ENCODE results near the gene FAM210B. TPM values are rescaled to one million over a fixed set of nuclear protein-coding genes. Genes with fewer than 3 reads are reported as not detected.

The FAM210B gene
- total RNA-seq, 1 donor from 2014 or later: 6.9 TPM

GRCh38 chr20:56348305-56348693 is 10.5 kb upstream of the FAM210B start:
- Mint-ChIP-seq H3K36me3 (ENCODE audit: low read depth) (no peaks in the 10 kb centered on the region), H3K27ac (no peak overlapping the region), H3K4me1 (ENCODE audit: low read depth) (no peaks in the 10 kb centered on the region), H3K9me3 (no peaks in the 10 kb centered on the region), H3K27me3 (ENCODE audit: insufficient read depth) (peaks cover 34% of the 10 kb centered on the region), H3K4me3 (no peak overlapping the region)
- intact Hi-C loops (cut with micrococcal nuclease): no loop called here
- DNase-seq (ENCODE audit: low spot score): no peak

- no peaks in the 10 kb centered on the region for H3K4me1 Mint-ChIP-seq (ENCODE audit: low read depth)
- H3K4me3 Mint-ChIP-seq: no peak overlapping the region
- no peak for DNase-seq (ENCODE audit: low spot score)
- H3K36me3 Mint-ChIP-seq (ENCODE audit: low read depth): no peaks in the 10 kb centered on the region
- peaks cover 32% of the 10 kb centered on the region for H3K27me3 Mint-ChIP-seq (ENCODE audit: insufficient read depth)
- no peaks in the 10 kb centered on the region for H3K9me3 Mint-ChIP-seq
- intact Hi-C loops (cut with micrococcal nuclease): no loop called here
- no peak overlapping the region for H3K27ac Mint-ChIP-seq
These were observed 10.0 kb upstream of the FAM210B start for GRCh38 chr20:56348746-56349145.

DNA sequence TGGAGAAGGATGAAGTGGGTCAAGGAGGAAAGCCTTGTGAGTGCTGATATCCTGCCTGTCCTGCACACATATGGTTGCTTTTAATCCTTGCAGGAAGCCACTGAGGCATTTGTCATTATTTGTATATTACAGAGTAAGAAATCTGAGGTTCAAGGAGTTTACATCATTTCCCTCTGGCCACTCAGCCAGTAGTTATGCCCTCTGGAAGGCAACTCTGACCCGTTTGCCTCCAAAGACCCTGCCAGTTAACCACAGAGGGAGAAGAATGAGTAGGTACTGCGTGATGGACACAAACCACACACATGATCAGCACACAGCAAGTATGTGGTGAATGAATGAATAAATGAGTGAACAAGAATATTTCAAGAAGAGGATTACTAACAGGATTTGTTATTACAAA is 7.9 kb upstream of the FAM210B start:
- Mint-ChIP-seq H3K9me3 (no peaks in the 10 kb centered on the region), H3K4me1 (ENCODE audit: low read depth) (no peaks in the 10 kb centered on the region), H3K4me3 (no peak overlapping the region), H3K36me3 (ENCODE audit: low read depth) (no peaks in the 10 kb centered on the region), H3K27me3 (ENCODE audit: insufficient read depth) (peaks cover 22% of the 10 kb centered on the region), H3K27ac (no peak overlapping the region)
- intact Hi-C loops (cut with micrococcal nuclease): no loop called here
- DNase-seq (ENCODE audit: low spot score): no peak

GRCh38 chr20:56352345-56353055 is 6.3 kb upstream of the FAM210B start:
- H3K4me3 Mint-ChIP-seq: no peak overlapping the region
- H3K36me3 Mint-ChIP-seq (ENCODE audit: low read depth): no peaks in the 10 kb centered on the region
- H3K4me1 Mint-ChIP-seq (ENCODE audit: low read depth): no peaks in the 10 kb centered on the region
- no peak overlapping the region for H3K27ac Mint-ChIP-seq
- H3K27me3 Mint-ChIP-seq (ENCODE audit: insufficient read depth): peaks cover 17% of the 10 kb centered on the region
- H3K9me3 Mint-ChIP-seq: no peaks in the 10 kb centered on the region
- DNase-seq (ENCODE audit: low spot score): no peak
- intact Hi-C loops (cut with micrococcal nuclease): no loop called here

GRCh38 chr20:56353356-56353755 is 5.4 kb upstream of the FAM210B start:
- Mint-ChIP-seq H3K36me3 (ENCODE audit: low read depth) (no peaks in the 10 kb centered on the region), H3K27me3 (ENCODE audit: insufficient read depth) (peaks cover 15% of the 10 kb centered on the region), H3K4me1 (ENCODE audit: low read depth) (no peaks in the 10 kb centered on the region), H3K27ac (no peak overlapping the region), H3K9me3 (no peaks in the 10 kb centered on the region), H3K4me3 (no peak overlapping the region)
- intact Hi-C loops (cut with micrococcal nuclease): no loop called here
- DNase-seq (ENCODE audit: low spot score): no peak

DNA sequence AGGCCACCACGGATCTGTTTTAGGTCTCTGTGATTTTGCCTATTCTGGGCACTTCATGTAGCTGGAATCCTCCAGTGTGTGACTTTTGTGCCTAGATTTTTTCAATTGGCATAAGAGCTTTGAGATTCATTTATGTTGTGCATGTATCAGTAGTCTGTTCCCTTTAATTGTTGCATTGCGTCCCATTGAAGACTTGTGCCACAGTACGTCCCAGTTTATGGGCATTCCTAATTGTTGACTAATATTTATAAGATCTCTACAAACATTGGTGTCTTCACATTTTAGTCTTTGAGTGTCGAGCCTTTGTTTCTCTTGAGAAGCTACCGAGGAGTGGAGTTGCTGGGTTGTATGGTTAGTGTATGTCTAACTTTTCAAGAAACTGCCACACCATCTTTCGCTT is 704 bp upstream of the FAM210B start:
- Mint-ChIP-seq H3K4me3 (peak overlapping the region; percentile 59), H3K27me3 (ENCODE audit: insufficient read depth) (peaks cover 9% of the 10 kb centered on the region), H3K36me3 (ENCODE audit: low read depth) (no peaks in the 10 kb centered on the region), H3K27ac (no peak overlapping the region), H3K4me1 (ENCODE audit: low read depth) (peaks cover 7% of the 10 kb centered on the region), H3K9me3 (no peaks in the 10 kb centered on the region)
- no peak for DNase-seq (ENCODE audit: low spot score)
- intact Hi-C loops (cut with micrococcal nuclease): loop anchor here (1.0 to 5.0 kb wide), 3 partner anchors 34 to 111 kb away; partner anchors contain the start of genes AURKA, CSTF1, MC3R and RTF2

GRCh38 chr20:56359212-56360132 is 698 bp downstream of the FAM210B start:
- Mint-ChIP-seq H3K27me3 (ENCODE audit: insufficient read depth) (peaks cover 6% of the 10 kb centered on the region), H3K27ac (peak overlapping the region; percentile 48), H3K4me1 (ENCODE audit: low read depth) (peaks cover 7% of the 10 kb centered on the region), H3K36me3 (ENCODE audit: low read depth) (no peaks in the 10 kb centered on the region), H3K9me3 (no peaks in the 10 kb centered on the region), H3K4me3 (peak overlapping the region; percentile 85)
- intact Hi-C loops (cut with micrococcal nuclease): loop anchor here (1.0 to 5.0 kb wide), 2 partner anchors 12 to 112 kb away; partner anchors contain the start of gene MC3R
- DNase-seq (ENCODE audit: low spot score): no peak

GRCh38 chr20:56360133-56360907 is 1.5 kb downstream of the FAM210B start:
- Mint-ChIP-seq H3K27ac (no peak overlapping the region), H3K36me3 (ENCODE audit: low read depth) (no peaks in the 10 kb centered on the region), H3K4me1 (ENCODE audit: low read depth) (peaks cover 7% of the 10 kb centered on the region), H3K4me3 (peak overlapping the region; percentile 85), H3K27me3 (ENCODE audit: insufficient read depth) (peaks cover 6% of the 10 kb centered on the region), H3K9me3 (no peaks in the 10 kb centered on the region)
- DNase-seq (ENCODE audit: low spot score): no peak
- intact Hi-C loops (cut with micrococcal nuclease): no loop called here

DNA sequence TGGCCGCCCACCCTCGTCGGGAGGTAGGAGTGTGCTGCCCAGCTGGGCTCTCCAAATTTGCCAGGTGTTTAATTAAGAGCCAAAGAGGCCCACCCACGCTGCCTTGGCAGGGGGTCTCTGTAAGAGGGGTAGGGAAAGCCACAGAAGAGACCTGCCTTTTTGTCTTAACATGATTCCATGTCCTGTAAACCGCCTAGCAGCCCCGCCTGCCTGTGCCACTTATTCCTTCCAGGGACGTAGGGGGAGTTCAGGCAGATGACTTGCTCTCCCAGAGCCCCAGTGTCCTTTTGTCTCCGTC is 2.1 kb downstream of the FAM210B start:
- Mint-ChIP-seq H3K9me3 (no peaks in the 10 kb centered on the region), H3K4me1 (ENCODE audit: low read depth) (peaks cover 7% of the 10 kb centered on the region), H3K4me3 (peak overlapping the region; percentile 85), H3K36me3 (ENCODE audit: low read depth) (no peaks in the 10 kb centered on the region), H3K27me3 (ENCODE audit: insufficient read depth) (peaks cover 5% of the 10 kb centered on the region), H3K27ac (no peak overlapping the region)
- DNase-seq (ENCODE audit: low spot score): no peak
- intact Hi-C loops (cut with micrococcal nuclease): no loop called here

GRCh38 chr20:56361900-56362299 is 3.1 kb downstream of the FAM210B start:
- H3K27me3 Mint-ChIP-seq (ENCODE audit: insufficient read depth): peaks cover 4% of the 10 kb centered on the region
- H3K9me3 Mint-ChIP-seq: no peaks in the 10 kb centered on the region
- intact Hi-C loops (cut with micrococcal nuclease): no loop called here

DNA sequence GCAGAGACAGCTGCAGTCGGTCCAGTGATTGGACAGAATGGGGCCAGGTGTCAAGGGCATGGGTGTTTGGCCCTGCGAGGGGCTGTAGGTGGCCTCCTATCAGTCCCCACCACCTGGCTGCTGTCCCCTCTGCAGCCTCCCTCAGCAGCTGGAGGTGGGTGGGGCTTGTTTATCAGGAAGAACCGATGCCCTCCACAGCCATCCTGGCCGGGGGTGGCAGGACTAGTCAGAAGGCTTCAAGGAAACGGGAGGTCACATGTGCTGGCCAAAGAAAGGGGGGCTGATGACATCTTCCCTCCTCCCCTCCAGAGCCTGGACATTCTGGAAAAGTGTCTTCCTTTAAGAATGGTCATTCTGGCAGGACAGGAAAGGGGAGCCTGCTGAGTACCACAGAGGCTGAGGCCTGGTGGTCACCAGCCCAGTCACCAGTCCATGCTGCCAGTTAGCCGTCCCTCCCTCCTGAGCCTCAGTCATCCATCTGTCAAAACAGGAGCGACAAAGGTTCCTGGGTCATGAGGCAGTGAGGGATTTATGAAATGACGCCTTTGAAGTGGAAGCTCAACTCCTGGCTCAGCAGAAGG is 4.1 kb downstream of the FAM210B start:
- Mint-ChIP-seq H3K27ac (no peak overlapping the region), H3K4me3 (no peak overlapping the region), H3K9me3 (no peaks in the 10 kb centered on the region), H3K27me3 (ENCODE audit: insufficient read depth) (peaks cover under 1% of the 10 kb centered on the region), H3K36me3 (ENCODE audit: low read depth) (no peaks in the 10 kb centered on the region), H3K4me1 (ENCODE audit: low read depth) (peaks cover 7% of the 10 kb centered on the region)
- intact Hi-C loops (cut with micrococcal nuclease): no loop called here
- DNase-seq (ENCODE audit: low spot score): no peak

More at GRCh38 chr20:56361900-56362299, 3.1 kb downstream of the FAM210B start:
- no peaks in the 10 kb centered on the region for H3K36me3 Mint-ChIP-seq (ENCODE audit: low read depth)
- no peak for DNase-seq (ENCODE audit: low spot score)
- H3K27ac Mint-ChIP-seq: no peak overlapping the region
- peaks cover 7% of the 10 kb centered on the region for H3K4me1 Mint-ChIP-seq (ENCODE audit: low read depth)
- H3K4me3 Mint-ChIP-seq: no peak overlapping the region

GRCh38 chr20:56363491-56363890 is 4.7 kb downstream of the FAM210B start:
- H3K4me3 Mint-ChIP-seq: no peak overlapping the region
- no peaks in the 10 kb centered on the region for H3K9me3 Mint-ChIP-seq
- intact Hi-C loops (cut with micrococcal nuclease): no loop called here
- no peak overlapping the region for H3K27ac Mint-ChIP-seq
- no peaks in the 10 kb centered on the region for H3K27me3 Mint-ChIP-seq (ENCODE audit: insufficient read depth)
- no peaks in the 10 kb centered on the region for H3K36me3 Mint-ChIP-seq (ENCODE audit: low read depth)
- H3K4me1 Mint-ChIP-seq (ENCODE audit: low read depth): peaks cover 7% of the 10 kb centered on the region
- DNase-seq (ENCODE audit: low spot score): no peak

All from activated T-helper 1 cell treated with anti-CD3 and anti-CD28 coated beads, Interleukin-12 subunit alpha, Interleukin-12 subunit beta, Interleukin-2, Interleukin-4 antibody, amounts not matched to agents 30 ng/mL and 10 ng/mL and 1 ng/mL, durations not matched to agents 14 hours and 24 hours and 36 hours (primary cell).